Epithelial cell of proximal tubule (primary cell): ENCODE data around the gene NT5DC2. TPM values are rescaled to one million over a fixed set of nuclear protein-coding genes. Genes with fewer than 3 reads are reported as not detected.

Source experiments
- DNase-seq: peaks from one replicate; pipeline ENCODE4 v3.0.0-alpha.2; 2011; ENCODE audit warnings: low read depth
- H3K4me3 ChIP-seq: 2 replicates; pipeline ENCODE4 v1.5.1; 2011; ENCODE audit warnings: low read depth, mild to moderate bottlenecking, low read length
- CTCF ChIP-seq: conservative IDR thresholded peaks from 2 replicates; pipeline ENCODE4 v1.5.1; 2012; ENCODE audit warnings: low read depth, mild to moderate bottlenecking, low read length
- total RNA-seq: library from RNA; depleted of rRNA; stranded (reverse); fragments of >200 nt; gene quantifications from 2 replicates; pipeline ENCODE4 v1.2.3, GENCODE V29; 2015

NT5DC2 gene
- total RNA-seq, 1 donor from 2014 or later: 144 TPM

- DNase-seq: no peak
- TF ChIP-seq CTCF: no peak
- peak overlapping the region; percentile 86 for H3K4me3 ChIP-seq
Measured at GRCh38 chr3:52537726-52538421, 4.2 kb upstream of the NT5DC2 start.

DNA sequence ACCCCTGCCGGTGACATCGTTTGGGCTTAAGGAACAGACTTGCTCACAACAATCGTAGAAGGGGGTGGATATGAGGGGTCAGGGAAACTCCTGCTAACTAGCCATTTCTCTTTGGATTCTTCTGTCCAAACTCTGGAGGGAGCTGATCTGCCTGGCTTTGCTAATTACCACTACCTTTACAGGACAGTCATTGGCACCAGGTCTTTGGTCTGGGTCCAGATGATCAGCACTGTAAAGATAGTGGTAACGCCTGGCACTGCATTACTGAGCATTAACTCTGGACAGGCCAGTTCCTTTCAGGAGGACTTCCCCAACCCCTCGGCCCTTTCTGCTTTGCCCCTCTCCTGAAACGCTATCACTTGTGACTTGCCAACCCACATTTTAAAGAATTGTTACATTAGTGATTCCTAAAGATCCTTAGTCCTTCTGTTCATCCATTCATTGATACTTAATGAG, 3.5 kb upstream of the NT5DC2 start:
- peak overlapping the region; percentile 86 for H3K4me3 ChIP-seq
- peak; percentile 7 for TF ChIP-seq CTCF
- DNase-seq: no peak

DNA sequence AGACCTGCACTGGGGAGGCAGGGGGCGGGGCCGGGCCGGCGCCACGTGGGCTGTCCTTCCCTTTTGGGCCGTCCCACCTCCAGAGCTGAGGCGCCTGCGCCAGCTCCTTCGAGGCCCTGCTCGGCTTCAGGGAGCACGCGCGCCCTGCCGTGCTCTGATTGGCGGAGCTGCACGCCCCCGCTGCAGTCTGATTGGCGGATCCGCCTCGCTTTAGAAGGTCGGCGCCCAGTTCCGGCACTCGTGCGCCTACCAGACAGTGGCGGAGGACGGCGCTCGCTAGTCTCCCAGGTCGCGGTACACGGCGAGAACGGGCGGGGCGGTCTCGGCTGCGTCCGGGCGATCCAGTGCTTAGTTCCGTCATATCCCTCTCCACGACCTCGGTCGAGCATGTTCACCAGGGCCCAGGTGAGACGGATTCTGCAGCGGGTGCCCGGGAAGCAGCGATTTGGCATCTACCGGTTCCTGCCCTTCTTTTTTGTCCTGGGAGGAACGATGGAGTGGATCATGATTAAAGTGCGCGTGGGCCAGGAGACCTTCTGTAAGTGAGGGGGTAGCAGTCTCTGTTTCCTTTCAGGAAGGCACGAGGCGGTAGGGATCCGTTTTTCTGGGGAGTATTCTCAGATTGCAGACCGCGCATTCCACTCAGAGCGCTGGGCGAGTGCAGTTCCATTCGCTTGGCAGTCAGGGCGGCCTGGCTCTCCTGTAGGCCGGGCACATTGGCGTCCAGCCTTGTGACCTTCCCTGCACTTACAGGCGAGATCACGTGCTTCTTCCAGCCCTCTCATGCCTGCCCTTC, 2.9 kb upstream of the NT5DC2 start, which contains the start of gene UQCC5:
Gene UQCC5 (plus strand): TSS at position 237 of the 796 bp plus-strand sequence. CDS start 151 bp downstream, at position 388.
- peak within 1 kb of the TSS; percentile 86 for H3K4me3 ChIP-seq
- peak; percentile 64 for DNase-seq
- no peak for TF ChIP-seq CTCF

GRCh38 chr3:52536112-52536368, 2.4 kb upstream of the NT5DC2 start:
- DNase-seq: no peak
- no peak for TF ChIP-seq CTCF
- peak overlapping the region; percentile 39 for H3K4me3 ChIP-seq

- no peak for DNase-seq
- peak overlapping the region; percentile 39 for H3K4me3 ChIP-seq
- TF ChIP-seq CTCF: no peak
Measured at GRCh38 chr3:52535411-52536111, 1.9 kb upstream of the NT5DC2 start.

- no peak for DNase-seq
- H3K4me3 ChIP-seq: peak overlapping the region; percentile 79
- TF ChIP-seq CTCF: no peak
Measured at GRCh38 chr3:52534281-52535183, 875 bp upstream of the NT5DC2 start.
